Stimulated activated CD4-positive, alpha-beta T cell treated with anti-CD3 and anti-CD28 coated beads, TNF-alpha, amount 100 ng/mL, for 4 hours (primary cell): Measurements from ENCODE around the gene SPATA31E1.
"Not testable (repeated sequence)": the region's sequence is repeated elsewhere in the genome, so short reads cannot be mapped to it uniquely, and the experiment has no call there.

ENCODE experiments used
- DNase-seq, 3 experiments: peaks; one replicate each; pipeline ENCODE4 v3.0.0-alpha.2; 2020; ENCODE audit warnings: low read depth in 3 of 3

Gene SPATA31E1

DNA sequence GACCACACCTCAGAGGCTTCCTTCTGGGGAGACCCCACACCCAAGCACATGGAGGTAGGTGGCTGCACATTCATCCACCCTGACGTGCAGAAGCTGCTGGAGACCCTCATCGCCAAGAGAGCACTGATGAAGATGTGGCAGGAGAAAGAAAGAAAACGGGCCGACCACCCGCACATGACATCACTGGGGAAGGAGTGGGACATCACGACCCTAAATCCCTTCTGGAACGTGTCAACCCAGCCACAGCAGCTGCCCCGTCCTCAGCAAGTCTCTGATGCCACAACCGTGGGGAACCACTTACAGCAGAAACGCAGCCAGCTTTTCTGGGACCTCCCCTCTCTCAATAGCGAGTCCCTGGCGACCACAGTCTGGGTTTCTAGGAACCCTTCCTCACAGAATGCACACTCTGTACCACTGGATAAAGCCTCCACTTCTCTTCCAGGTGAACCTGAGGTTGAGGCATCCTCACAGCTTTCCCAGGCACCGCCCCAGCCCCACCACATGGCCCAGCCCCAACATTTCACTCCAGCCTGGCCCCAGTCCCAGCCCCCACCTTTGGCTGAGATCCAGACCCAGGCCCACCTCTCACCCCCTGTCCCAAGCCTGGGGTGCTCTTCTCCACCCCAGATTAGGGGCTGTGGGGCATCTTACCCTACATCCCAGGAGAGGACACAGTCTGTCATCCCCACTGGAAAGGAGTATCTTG lies 3.0 kb downstream of the SPATA31E1 start:
- DNase-seq, result no peak

DNA sequence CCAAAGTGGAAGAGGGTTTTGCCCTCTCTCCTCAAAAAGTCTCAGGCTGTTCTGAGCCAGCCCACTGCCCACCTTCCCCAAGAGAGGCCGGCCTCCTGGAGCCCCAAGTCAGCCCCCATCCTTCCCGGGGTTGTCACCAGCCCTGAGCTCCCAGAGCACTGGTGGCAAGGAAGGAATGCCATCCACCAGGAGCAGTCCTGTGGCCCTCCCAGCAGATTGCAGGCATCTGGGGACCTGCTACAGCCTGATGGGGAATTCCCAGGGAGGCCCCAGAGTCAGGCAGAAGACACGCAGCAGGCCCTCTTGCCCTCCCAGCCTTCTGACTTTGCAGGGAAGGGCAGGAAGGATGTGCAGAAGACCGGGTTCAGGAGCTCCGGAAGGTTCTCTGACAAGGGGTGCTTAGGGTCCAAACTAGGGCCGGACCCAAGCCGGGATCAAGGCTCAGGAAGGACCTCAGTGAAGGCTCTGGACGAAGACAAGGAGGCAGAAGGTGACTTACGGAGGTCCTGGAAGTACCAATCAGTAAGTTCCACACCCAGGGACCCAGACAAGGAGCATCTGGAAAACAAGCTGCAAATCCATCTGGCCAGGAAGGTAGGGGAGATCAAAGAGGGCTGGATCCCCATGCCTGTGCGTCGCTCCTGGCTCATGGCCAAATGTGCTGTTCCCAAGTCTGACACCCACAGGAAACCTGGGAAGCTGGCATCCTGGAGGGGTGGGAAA lies 3.7 kb downstream of the SPATA31E1 start:
- no peak for DNase-seq

DNA sequence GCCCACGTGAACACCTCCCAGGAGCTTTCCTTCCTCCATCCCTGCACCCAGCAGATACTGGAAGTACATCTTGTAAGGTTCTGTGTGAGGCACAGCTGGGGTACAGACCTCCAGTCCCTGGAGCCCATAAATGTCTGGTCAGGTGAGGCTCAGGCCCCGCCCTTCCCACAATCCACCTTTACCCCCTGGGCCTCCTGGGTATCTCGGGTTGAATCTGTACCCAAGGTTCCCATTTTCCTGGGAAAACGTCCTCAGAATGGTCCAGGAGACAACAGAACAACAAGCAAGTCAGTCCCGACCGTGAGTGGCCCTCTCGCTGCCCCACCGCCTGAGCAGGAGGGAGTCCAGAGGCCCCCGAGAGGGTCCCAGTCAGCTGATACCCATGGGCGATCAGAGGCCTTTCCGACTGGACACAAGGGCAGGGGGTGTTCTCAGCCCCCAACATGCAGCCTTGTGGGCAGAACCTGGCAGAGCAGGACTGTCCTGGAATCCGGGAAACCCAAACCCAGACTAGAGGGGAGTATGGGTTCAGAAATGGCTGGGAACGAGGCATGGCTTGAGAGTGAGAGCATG lies 4.3 kb downstream of the SPATA31E1 start:
- DNase-seq, result no peak

- DNase-seq, result no peak
These were observed 5.2 kb downstream of the SPATA31E1 start for GRCh38 chr9:87887661-87888480.

- no peak for DNase-seq
These were observed 5.8 kb downstream of the SPATA31E1 start for GRCh38 chr9:87888501-87888900.

GRCh38 chr9:87889065-87889881 lies 6.6 kb downstream of the SPATA31E1 start:
- DNase-seq, result no peak

- no peak for DNase-seq
These were observed 7.2 kb downstream of the SPATA31E1 start for GRCh38 chr9:87889882-87890252.

DNA sequence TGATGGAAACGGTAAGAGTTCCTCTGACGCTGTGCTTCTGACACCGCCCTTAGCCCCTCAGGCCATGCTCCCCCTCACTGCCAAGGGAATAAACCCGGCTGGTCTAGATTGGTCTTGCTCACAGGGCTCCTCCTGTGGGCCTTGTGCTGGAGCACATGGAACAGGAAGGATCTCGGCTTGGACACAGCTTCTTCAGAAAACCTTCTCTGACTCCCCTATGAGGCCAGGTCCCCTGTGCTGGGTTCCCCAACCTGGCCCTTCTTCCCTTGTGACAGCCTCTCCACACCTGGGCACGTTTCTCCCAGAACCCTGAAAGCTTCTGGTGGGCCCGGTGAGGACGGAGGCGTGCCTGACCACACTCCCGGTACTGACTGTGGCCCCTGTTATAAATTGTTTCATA lies 8.2 kb downstream of the SPATA31E1 start:
- DNase-seq, result no peak

DNA sequence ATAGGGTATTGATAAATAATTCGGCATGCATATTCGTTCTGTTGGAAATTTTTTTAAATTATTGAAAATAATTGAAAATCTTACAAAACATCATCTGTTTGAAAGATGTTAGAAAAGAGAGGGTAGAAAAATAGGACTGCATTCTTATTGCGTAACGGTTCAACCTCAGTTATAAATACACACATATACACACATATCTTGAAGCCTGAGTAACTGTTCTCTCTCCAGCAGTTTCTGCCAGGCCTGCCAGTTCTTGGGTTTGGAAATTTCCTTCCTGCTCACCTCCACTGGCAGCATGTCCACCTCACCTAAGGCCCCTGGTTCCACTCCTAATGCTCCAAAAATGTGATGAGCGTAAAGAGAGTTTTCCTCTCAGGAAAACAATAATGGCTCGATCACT lies 9.1 kb downstream of the SPATA31E1 start:
- no peak for DNase-seq

- DNase-seq, result no peak
These were observed 10.3 kb downstream of the SPATA31E1 start for GRCh38 chr9:87892956-87893355.

DNA sequence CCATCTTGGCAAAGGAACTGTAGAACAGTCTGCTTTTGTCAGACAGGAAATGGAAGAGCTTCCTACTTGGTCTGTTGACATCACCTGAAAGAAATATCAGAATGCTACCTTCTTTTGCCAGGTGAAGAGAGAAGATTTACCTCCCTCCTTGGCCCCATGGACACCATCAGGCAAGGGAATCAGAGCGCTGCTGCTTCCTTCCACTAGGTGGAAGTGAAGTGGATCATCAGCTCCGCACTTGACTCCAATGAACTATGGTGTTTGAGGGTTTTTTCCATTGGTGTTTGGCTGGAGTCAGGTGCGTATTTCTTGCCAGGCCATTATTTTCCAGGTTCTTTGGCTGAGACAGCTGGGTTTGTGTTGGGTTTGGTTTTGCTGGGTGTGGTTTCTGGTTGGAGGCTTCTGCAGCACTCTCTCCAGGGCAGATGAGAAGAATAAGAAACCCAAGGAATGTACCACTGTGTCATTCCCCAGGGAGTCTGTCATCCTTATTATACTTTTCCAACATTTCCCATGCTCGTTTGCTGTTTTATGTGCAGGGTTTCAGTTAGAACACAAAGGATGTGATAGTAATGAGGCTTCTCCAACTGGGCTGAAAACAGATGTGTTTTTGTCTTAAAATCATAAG lies 12.4 kb downstream of the SPATA31E1 start:
- DNase-seq, result no peak

DNA sequence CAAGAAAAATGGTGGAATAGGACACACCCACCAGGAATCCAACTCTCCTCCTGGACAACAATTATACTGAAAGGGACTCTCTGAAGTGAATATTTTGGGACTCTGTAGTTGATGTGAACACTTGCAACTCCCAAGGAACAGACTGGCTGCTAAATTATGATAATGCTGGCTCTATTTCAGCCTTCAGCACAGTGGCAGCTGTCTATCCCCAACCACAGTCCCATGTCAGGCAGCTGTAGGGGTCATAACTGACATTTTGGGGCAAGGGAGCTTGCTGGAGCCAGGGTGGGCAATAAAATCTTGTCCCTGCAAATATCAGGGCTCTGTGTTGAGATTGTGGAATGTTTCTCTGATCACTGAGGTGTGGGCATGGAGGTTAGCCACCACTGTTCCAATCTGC lies 14.2 kb downstream of the SPATA31E1 start:
- DNase-seq, result no peak

GRCh38 chr9:87898151-87898550 lies 15.5 kb downstream of the SPATA31E1 start:
- DNase-seq, result no peak

DNA sequence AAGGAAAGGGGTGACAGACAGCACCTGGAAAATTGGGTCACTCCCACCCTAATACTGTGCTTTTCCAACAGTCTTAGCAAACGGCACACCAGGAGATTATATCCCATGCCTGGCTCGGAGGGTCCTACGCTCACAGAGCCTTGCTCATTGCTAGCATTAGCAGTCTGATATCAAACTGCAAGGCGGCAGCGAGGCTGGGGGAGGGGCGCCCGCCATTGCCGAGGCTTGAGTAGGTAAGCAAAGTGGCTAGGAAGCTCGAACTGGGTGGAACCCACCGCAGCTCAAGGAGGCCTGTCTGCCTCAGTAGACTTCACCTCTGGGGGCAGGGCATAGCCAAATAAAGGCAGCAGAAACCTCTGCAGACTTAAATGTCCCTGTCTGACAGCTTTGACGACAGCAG lies 19.7 kb downstream of the SPATA31E1 start:
- not testable (repeated sequence) for DNase-seq

DNA sequence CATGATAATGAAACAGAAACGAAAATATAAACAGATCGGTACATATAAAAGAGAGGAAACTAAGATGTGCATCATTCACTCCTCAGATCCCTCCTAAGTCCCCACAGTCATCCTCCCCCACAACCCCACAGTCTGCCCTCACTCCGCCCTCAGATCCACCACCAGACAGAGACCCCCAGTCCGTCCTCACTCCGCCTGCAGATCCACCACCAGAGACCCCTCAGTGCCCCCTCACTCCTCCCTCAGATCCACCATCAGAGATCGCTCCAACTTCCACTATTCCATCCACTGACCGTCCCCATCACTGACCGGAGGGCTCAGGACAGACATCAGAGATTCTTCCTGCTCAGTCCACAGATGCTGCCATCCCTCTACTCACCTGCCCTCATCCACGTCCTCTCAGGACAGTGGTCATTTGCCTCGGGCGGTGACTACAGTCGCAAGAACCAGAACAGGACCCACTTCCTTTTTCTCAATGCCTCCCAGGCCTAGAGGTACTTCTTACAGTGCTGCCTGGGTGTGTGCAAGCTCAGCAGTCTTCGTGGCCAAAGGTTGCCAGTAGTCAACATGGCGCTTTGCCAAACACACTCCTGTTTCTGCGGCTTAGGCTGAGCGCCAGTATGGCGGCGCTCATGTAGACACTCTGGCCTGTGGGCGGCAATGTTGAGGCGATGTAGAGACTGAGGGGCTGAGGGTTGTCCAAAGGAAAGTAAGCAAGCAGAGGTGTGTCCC lies 26.8 kb downstream of the SPATA31E1 start:
- DNase-seq, result no peak

- no peak for DNase-seq
These were observed 28.1 kb downstream of the SPATA31E1 start for GRCh38 chr9:87910821-87911220.

GRCh38 chr9:87917662-87918061 lies 35.0 kb downstream of the SPATA31E1 start, which contains the start of gene SPATA31C1:
SPATA31C1 (plus strand) TSS chr9:87917962.
- not testable (repeated sequence) for DNase-seq

GRCh38 chr9:87919013-87919412 lies 36.3 kb downstream of the SPATA31E1 start:
- not testable (repeated sequence) for DNase-seq

DNA sequence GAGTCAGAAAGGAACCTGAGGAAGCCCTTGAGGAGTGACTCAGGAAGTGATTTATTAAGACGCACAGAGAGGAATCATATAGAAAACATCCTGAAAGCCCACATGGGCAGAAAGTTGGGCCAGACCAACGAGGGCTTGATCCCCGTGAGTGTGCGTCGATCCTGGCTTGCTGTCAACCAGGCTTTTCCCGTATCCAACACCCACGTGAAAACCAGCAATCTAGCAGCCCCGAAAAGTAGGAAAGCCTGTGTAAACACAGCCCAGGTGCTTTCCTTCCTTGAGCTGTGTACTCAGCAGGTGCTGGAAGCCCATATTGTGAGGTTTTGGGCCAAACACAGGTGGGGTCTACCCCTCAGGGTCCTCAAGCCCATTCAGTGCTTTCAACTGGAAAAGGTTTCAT lies 38.9 kb downstream of the SPATA31E1 start:
- not testable (repeated sequence) for DNase-seq

- not testable (repeated sequence) for DNase-seq
These were observed 40.3 kb downstream of the SPATA31E1 start for GRCh38 chr9:87923012-87923411.
